ENCODE data around the gene ZSCAN9.

DNA sequence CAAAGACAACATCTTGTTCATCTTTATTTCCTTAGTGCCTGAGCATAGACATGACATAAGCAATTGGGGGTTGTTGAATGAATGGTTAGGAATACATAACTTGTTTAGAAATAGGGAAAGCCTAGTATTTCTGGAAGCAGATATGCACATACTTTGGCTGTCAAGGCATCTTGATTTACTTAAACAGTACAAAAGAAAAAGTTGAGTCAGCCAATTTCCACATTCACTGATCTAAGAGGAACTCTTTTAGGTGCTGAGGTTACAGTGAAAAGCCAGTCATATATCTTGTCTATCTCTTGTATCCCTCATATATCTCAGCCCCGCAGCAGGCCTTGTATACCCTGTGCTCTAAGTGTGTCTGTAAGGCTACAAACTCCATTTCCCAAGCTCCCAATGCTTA, 15.4 kb downstream of the ZSCAN9 start:
- TF ChIP-seq, protein P1, sequence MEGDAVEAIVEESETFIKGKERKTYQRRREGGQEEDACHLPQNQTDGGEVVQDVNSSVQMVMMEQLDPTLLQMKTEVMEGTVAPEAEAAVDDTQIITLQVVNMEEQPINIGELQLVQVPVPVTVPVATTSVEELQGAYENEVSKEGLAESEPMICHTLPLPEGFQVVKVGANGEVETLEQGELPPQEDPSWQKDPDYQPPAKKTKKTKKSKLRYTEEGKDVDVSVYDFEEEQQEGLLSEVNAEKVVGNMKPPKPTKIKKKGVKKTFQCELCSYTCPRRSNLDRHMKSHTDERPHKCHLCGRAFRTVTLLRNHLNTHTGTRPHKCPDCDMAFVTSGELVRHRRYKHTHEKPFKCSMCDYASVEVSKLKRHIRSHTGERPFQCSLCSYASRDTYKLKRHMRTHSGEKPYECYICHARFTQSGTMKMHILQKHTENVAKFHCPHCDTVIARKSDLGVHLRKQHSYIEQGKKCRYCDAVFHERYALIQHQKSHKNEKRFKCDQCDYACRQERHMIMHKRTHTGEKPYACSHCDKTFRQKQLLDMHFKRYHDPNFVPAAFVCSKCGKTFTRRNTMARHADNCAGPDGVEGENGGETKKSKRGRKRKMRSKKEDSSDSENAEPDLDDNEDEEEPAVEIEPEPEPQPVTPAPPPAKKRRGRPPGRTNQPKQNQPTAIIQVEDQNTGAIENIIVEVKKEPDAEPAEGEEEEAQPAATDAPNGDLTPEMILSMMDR (IDR thresholded peaks at IDR 0.05), result no peak
- TF ChIP-seq POLR2A (IDR thresholded peaks at IDR 0.05) (no peak), POLR2AphosphoS5 (IDR thresholded peaks at IDR 0.05) (no peak)
